OCI-LY3 (cell line): ENCODE data around the gene ST8SIA5.

ENCODE experiments used
- H2AFZ ChIP-seq: fragments of 200-600, 300-600 bp; shearing (Covaris generic); 2 replicates; pipeline ENCODE4 v1.6.0; 2014; ENCODE audit warnings: antibody characterized with exemption, low read depth, low read length
- H3K27ac ChIP-seq: fragments of 200-600, 300-600 bp; sonication (generic); 2 replicates; pipeline ENCODE4 v1.5.1; 2014; ENCODE audit warnings: mild to moderate bottlenecking, low read length, moderate library complexity, mixed read lengths
- H3K27me3 ChIP-seq: fragments of 200-600, 300-600 bp; sonication (generic); 2 replicates; pipeline ENCODE4 v1.6.1; 2014; ENCODE audit warnings: low read depth, low read length, mixed read lengths
- H3K36me3 ChIP-seq: fragments of 200-600, 300-600 bp; sonication (generic); replicated peaks from 2 replicates; pipeline ENCODE3; 2014; ENCODE audit warnings: low read depth, low read length, mixed read lengths
- H3K4me1 ChIP-seq: fragments of 300-600, 200-600 bp; sonication (generic); 2 replicates; pipeline ENCODE4 v1.6.1; 2014; ENCODE audit warnings: low read length, mixed read lengths
- H3K4me2 ChIP-seq: fragments of 200-600, 300-600 bp; sonication (generic); 2 replicates; pipeline ENCODE4 v1.6.1; 2014; ENCODE audit warnings: low read length, mixed read lengths
- H3K4me3 ChIP-seq: fragments of 300-600, 200-600 bp; sonication (generic); 2 replicates; pipeline ENCODE4 v1.5.1; 2014; ENCODE audit warnings: antibody characterized with exemption, mild to moderate bottlenecking, low read length, moderate library complexity
- H3K79me2 ChIP-seq: fragments of 300-600, 200-600 bp; shearing (Covaris generic); 2 replicates; pipeline ENCODE4 v1.6.1; 2014; ENCODE audit warnings: mild to moderate bottlenecking, low read length, mixed read lengths
- H3K9ac ChIP-seq: fragments of 300-600, 200-600 bp; shearing (Covaris generic); 2 replicates; pipeline ENCODE4 v1.6.0; 2014; ENCODE audit warnings: mild to moderate bottlenecking, low read length, moderate library complexity
- H3K9me3 ChIP-seq: fragments of 200-600, 300-600 bp; shearing (Covaris generic); 2 replicates; pipeline ENCODE4 v1.6.1; 2014; ENCODE audit warnings: low read length, mixed read lengths; ENCODE audit not compliant: insufficient read depth
- H4K20me1 ChIP-seq: fragments of 200-600, 300-600 bp; sonication (generic); 2 replicates; pipeline ENCODE4 v1.6.1; 2016; ENCODE audit warnings: low read length, mixed read lengths; ENCODE audit not compliant: insufficient read depth
- CTCF ChIP-seq: fragments of 200-600, 300-600 bp; sonication (generic); IDR thresholded peaks from 2 replicates; pipeline ENCODE4 v1.5.1; 2014; ENCODE audit warnings: antibody characterized with exemption, low read length, low read depth
- EZH2phosphoT487 ChIP-seq: fragments of 200-600 bp; shearing (Covaris generic); IDR thresholded peaks from 2 replicates; pipeline ENCODE4 v1.6.1; 2018; ENCODE audit warnings: antibody characterized with exemption, mixed run types, low read depth

The ST8SIA5 gene

GRCh38 chr18:46706968-46707367, 49.9 kb downstream of the ST8SIA5 start:
- H4K20me1 ChIP-seq = no peaks in the 10 kb centered on the region
- H3K9ac ChIP-seq = no peak overlapping the region
- H3K4me1 ChIP-seq = peaks cover 11% of the 10 kb centered on the region
- H2AFZ ChIP-seq = no peak overlapping the region
- TF ChIP-seq EZH2phosphoT487 (no peak), CTCF (no peak)
- H3K27me3 ChIP-seq = peaks cover 6% of the 10 kb centered on the region; the same call in 1 of the 2 replicates
- no peaks in the 10 kb centered on the region for H3K9me3 ChIP-seq
- H3K36me3 ChIP-seq = no peaks in the 10 kb centered on the region
- no peaks in the 10 kb centered on the region for H3K79me2 ChIP-seq
- no peak overlapping the region for H3K27ac ChIP-seq
- no peak overlapping the region for H3K4me2 ChIP-seq
- no peak overlapping the region for H3K4me3 ChIP-seq

- TF ChIP-seq EZH2phosphoT487 = no peak
- Histone ChIP-seq H3K27me3 (no peaks in the 10 kb centered on the region), H3K4me2 (no peak overlapping the region)
Measured at GRCh38 chr18:46705521-46705920, 51.3 kb downstream of the ST8SIA5 start.

DNA sequence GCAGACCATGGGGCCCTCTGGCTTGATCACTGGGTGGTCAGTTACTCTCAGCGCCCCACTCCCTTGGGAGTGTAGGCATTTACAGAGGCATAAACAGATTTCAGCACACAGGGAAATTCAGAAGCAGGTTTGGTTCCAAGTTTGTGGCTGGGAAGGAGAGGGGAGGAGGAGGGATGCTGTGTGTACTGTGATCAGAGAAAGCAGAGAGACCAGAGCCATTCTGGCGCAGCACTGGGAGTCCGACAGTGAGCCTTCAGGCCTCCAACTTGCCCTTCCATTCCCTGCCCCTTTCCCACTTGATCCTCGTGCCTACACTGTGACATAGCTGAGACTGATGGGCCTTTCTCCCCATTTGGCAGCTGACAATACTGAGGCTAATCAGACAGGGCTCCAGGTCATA, 52.0 kb downstream of the ST8SIA5 start:
- Histone ChIP-seq H2AFZ (no peak overlapping the region), H3K4me2 (no peak overlapping the region), H3K79me2 (no peaks in the 10 kb centered on the region), H3K9me3 (no peaks in the 10 kb centered on the region), H3K27ac (no peak overlapping the region), H3K36me3 (no peaks in the 10 kb centered on the region), H3K9ac (no peak overlapping the region), H4K20me1 (no peaks in the 10 kb centered on the region), H3K4me3 (no peak overlapping the region), H3K4me1 (no peaks in the 10 kb centered on the region), H3K27me3 (no peaks in the 10 kb centered on the region)
- TF ChIP-seq CTCF (no peak), EZH2phosphoT487 (no peak)

More at GRCh38 chr18:46705521-46705920, 51.3 kb downstream of the ST8SIA5 start:
- no peaks in the 10 kb centered on the region for H3K79me2 ChIP-seq
- H3K36me3 ChIP-seq = no peaks in the 10 kb centered on the region
- no peak overlapping the region for H3K27ac ChIP-seq
- no peak overlapping the region for H3K4me3 ChIP-seq
- no peak overlapping the region for H2AFZ ChIP-seq
- H3K9me3 ChIP-seq = no peaks in the 10 kb centered on the region
- no peaks in the 10 kb centered on the region for H4K20me1 ChIP-seq
- no peak overlapping the region for H3K9ac ChIP-seq
- no peaks in the 10 kb centered on the region for H3K4me1 ChIP-seq

GRCh38 chr18:46704189-46704588, 52.7 kb downstream of the ST8SIA5 start:
- no peaks in the 10 kb centered on the region for H3K9me3 ChIP-seq
- no peak overlapping the region for H3K4me3 ChIP-seq
- no peak overlapping the region for H3K4me2 ChIP-seq
- H3K79me2 ChIP-seq = no peaks in the 10 kb centered on the region
- H3K36me3 ChIP-seq = no peaks in the 10 kb centered on the region
- H3K27ac ChIP-seq = no peak overlapping the region
- no peaks in the 10 kb centered on the region for H3K4me1 ChIP-seq
- TF ChIP-seq CTCF (no peak), EZH2phosphoT487 (no peak)
- H3K27me3 ChIP-seq = no peaks in the 10 kb centered on the region
- no peak overlapping the region for H2AFZ ChIP-seq
- H3K9ac ChIP-seq = no peak overlapping the region
- H4K20me1 ChIP-seq = no peaks in the 10 kb centered on the region

GRCh38 chr18:46702471-46702870, 54.4 kb downstream of the ST8SIA5 start:
- no peak overlapping the region for H2AFZ ChIP-seq
- H3K79me2 ChIP-seq = no peaks in the 10 kb centered on the region
- H3K4me2 ChIP-seq = no peak overlapping the region
- peaks cover 9% of the 10 kb centered on the region; the same call in 1 of the 2 replicates for H3K9me3 ChIP-seq
- H3K27me3 ChIP-seq = peaks cover 10% of the 10 kb centered on the region
- no peak overlapping the region for H3K4me3 ChIP-seq
- H3K4me1 ChIP-seq = no peaks in the 10 kb centered on the region
- TF ChIP-seq EZH2phosphoT487 (no peak), CTCF (no peak)
- H3K9ac ChIP-seq = no peak overlapping the region
- H3K36me3 ChIP-seq = no peaks in the 10 kb centered on the region
- H3K27ac ChIP-seq = no peak overlapping the region
- no peaks in the 10 kb centered on the region for H4K20me1 ChIP-seq
